Suprapubic skin (tissue), 4 donors: Measurements from ENCODE around the gene KY. TPM values are rescaled to one million over a fixed set of nuclear protein-coding genes. Genes with fewer than 3 reads are reported as not detected.

Source experiments
- DNase-seq, 2 donors: peaks; one replicate each; pipeline ENCODE4 v3.0.0-alpha.2; 2019; ENCODE audit warnings: low spot score in 2 of 2
- H3K27ac ChIP-seq: fragments of 200-600 bp; sonication (generic); one replicate; pipeline ENCODE4 v1.5.1; 2019
- H3K27me3 ChIP-seq: fragments of 200-600 bp; sonication (generic); one replicate; pipeline ENCODE4 v1.5.1; 2019
- H3K36me3 ChIP-seq: fragments of 200-600 bp; sonication (generic); one replicate; pipeline ENCODE4 v1.5.1; 2019
- H3K4me1 ChIP-seq: fragments of 200-600 bp; sonication (generic); one replicate; pipeline ENCODE4 v1.5.1; 2019
- H3K4me3 ChIP-seq: fragments of 200-600 bp; sonication (generic); one replicate; pipeline ENCODE4 v1.5.1; 2019; ENCODE audit warnings: mild to moderate bottlenecking
- H3K9me3 ChIP-seq: fragments of 200-600 bp; sonication (generic); one replicate; pipeline ENCODE4 v1.5.1; 2019
- CTCF ChIP-seq, 2 donors: fragments of 200-600 bp in 1 of 2; fragments of 450-650 bp in 1 of 2; sonication (generic) in 1 of 2; IDR thresholded peaks; one replicate each; pipeline ENCODE4 v1.5.1; 2016 to 2019; ENCODE audit warnings: antibody characterized with exemption in 2 of 2, mild to moderate bottlenecking in 1 of 2, moderate library complexity in 1 of 2
- EP300 ChIP-seq: sonication (generic); formaldehyde crosslinking; IDR thresholded peaks from one replicate; pipeline ENCODE4 v1.6.1; 2017; ENCODE audit warnings: antibody characterized with exemption
- POLR2A ChIP-seq, 2 donors: fragments of 450-650 bp; IDR thresholded peaks; one replicate each; pipeline ENCODE4 v1.6.1; 2017; ENCODE audit warnings: antibody characterized with exemption in 2 of 2, mild to moderate bottlenecking in 2 of 2, moderate library complexity in 2 of 2
- POLR2AphosphoS5 ChIP-seq, 3 donors: sonication (generic); formaldehyde crosslinking; IDR thresholded peaks; one replicate each; pipeline ENCODE4 v1.6.1; 2017; ENCODE audit warnings: antibody characterized with exemption in 3 of 3
- WGBS: methylation state at CpG from one replicate; pipeline ENCODE4 v1.1.5; 2018; 5-methylcytosine and 5-hydroxymethylcytosine counted together
- total RNA-seq, 4 donors: library from RNA; depleted of rRNA; stranded (reverse); fragments of >200 nt; gene quantifications; one replicate each; pipeline ENCODE4 v1.1.0, GENCODE V29; 2016

KY gene
- total RNA-seq, 4 donors from 2014 or later = 41.9 to 99.8 (median 53.9) TPM

- Histone ChIP-seq H3K36me3 (no peaks in the 10 kb centered on the region), H3K9me3 (no peaks in the 10 kb centered on the region), H3K27me3 (no peaks in the 10 kb centered on the region), H3K27ac (no peak overlapping the region), H3K4me3 (no peak overlapping the region), H3K4me1 (no peaks in the 10 kb centered on the region)
- WGBS = 62% methylated on average over 3 of the region's 3 CpGs
- no peak for DNase-seq
- TF ChIP-seq POLR2A (IDR thresholded peaks at IDR 0.05) (no peak), EP300 (no peak), POLR2AphosphoS5 (IDR thresholded peaks at IDR 0.05) (no peak), CTCF (IDR thresholded peaks at IDR 0.05) (no peak)
Observed at GRCh38 chr3:134667956-134668355, 17.1 kb upstream of the KY start.

GRCh38 chr3:134667406-134667805 is 16.6 kb upstream of the KY start:
- TF ChIP-seq POLR2AphosphoS5 (IDR thresholded peaks at IDR 0.05) = no peak
- TF ChIP-seq CTCF (IDR thresholded peaks at IDR 0.05) = no peak
- no peak for TF ChIP-seq EP300
- no peak for TF ChIP-seq POLR2A (IDR thresholded peaks at IDR 0.05)
- no peaks in the 10 kb centered on the region for H3K9me3 ChIP-seq
- H3K36me3 ChIP-seq = no peaks in the 10 kb centered on the region
- 92% methylated on average over 3 of the region's 3 CpGs for WGBS
- H3K27me3 ChIP-seq = no peaks in the 10 kb centered on the region
- no peaks in the 10 kb centered on the region for H3K4me1 ChIP-seq
- no peak overlapping the region for H3K27ac ChIP-seq
- H3K4me3 ChIP-seq = no peak overlapping the region
- DNase-seq = peak in 1 of 2 donors; percentile 24

- Histone ChIP-seq H3K9me3 (no peaks in the 10 kb centered on the region), H3K27ac (no peak overlapping the region), H3K4me1 (no peaks in the 10 kb centered on the region), H3K4me3 (no peak overlapping the region), H3K27me3 (no peaks in the 10 kb centered on the region), H3K36me3 (no peaks in the 10 kb centered on the region)
- 74% methylated on average over 9 of the region's 9 CpGs for WGBS
- TF ChIP-seq EP300 = no peak
- no peak for TF ChIP-seq POLR2AphosphoS5 (IDR thresholded peaks at IDR 0.05)
- no peak for TF ChIP-seq CTCF (IDR thresholded peaks at IDR 0.05)
- peak in 1 of 2 donors; percentile 71 for DNase-seq
Observed at GRCh38 chr3:134666885-134667284, 16.1 kb upstream of the KY start.

GRCh38 chr3:134666466-134666865 is 15.6 kb upstream of the KY start:
- TF ChIP-seq CTCF (IDR thresholded peaks at IDR 0.05) (no peak), POLR2A (IDR thresholded peaks at IDR 0.05) (no peak), POLR2AphosphoS5 (IDR thresholded peaks at IDR 0.05) (no peak), EP300 (no peak)
- DNase-seq = peak in 1 of 2 donors; percentile 67
- Histone ChIP-seq H3K4me1 (no peaks in the 10 kb centered on the region), H3K27ac (no peak overlapping the region), H3K27me3 (no peaks in the 10 kb centered on the region), H3K36me3 (no peaks in the 10 kb centered on the region), H3K4me3 (no peak overlapping the region), H3K9me3 (no peaks in the 10 kb centered on the region)
- WGBS = 41% methylated on average over 4 of the region's 4 CpGs

GRCh38 chr3:134666052-134666451 is 15.2 kb upstream of the KY start:
- TF ChIP-seq POLR2A (IDR thresholded peaks at IDR 0.05) = no peak
- TF ChIP-seq EP300 = no peak
- TF ChIP-seq POLR2AphosphoS5 (IDR thresholded peaks at IDR 0.05) = no peak
- no peak for TF ChIP-seq CTCF (IDR thresholded peaks at IDR 0.05)

More at GRCh38 chr3:134666052-134666451, 15.2 kb upstream of the KY start:
- Histone ChIP-seq H3K27ac (no peak overlapping the region), H3K4me1 (no peaks in the 10 kb centered on the region), H3K27me3 (no peaks in the 10 kb centered on the region), H3K4me3 (no peak overlapping the region), H3K36me3 (no peaks in the 10 kb centered on the region), H3K9me3 (no peaks in the 10 kb centered on the region)
- DNase-seq = peak in 1 of 2 donors; percentile 28
- 63% methylated on average over 7 of the region's 7 CpGs for WGBS
